DMS114 treated with DMSO at 0.1 percent for 48 hours (cell line): ENCODE results near the gene NBDY.

ENCODE experiments used
- DNase-seq: peaks from one replicate; lab custom pipeline; 2025; ENCODE audit not compliant: unreplicated experiment; lab: John Stamatoyannopoulos, UW

The NBDY gene

GRCh38 chrX:56784666-56785065, 55.6 kb downstream of the NBDY start:
- no peak for DNase-seq

DNA sequence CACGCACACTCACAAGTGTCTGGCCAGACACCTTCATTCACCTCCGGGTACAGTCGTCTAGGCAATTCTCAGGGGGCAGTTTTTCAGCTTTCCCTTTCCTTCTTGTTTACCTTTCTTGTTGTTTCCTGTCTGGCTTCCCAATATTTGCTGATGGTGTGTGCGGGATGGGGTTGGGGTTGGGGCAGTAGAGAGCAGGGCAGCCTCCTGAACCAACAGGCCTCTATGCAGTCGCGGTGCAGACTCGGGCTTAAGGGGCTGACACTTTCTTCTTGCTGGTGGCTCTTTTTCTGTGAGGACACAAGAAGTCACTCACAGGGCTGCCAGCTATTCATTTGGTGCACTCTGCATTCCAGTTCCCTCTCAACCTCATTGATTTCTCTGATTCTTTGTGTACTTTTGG, 56.4 kb downstream of the NBDY start:
- no peak for DNase-seq

- no peak for DNase-seq
Measured at GRCh38 chrX:56786889-56787733, 58.1 kb downstream of the NBDY start.

GRCh38 chrX:56787734-56788152, 58.7 kb downstream of the NBDY start:
- DNase-seq = no peak

DNA sequence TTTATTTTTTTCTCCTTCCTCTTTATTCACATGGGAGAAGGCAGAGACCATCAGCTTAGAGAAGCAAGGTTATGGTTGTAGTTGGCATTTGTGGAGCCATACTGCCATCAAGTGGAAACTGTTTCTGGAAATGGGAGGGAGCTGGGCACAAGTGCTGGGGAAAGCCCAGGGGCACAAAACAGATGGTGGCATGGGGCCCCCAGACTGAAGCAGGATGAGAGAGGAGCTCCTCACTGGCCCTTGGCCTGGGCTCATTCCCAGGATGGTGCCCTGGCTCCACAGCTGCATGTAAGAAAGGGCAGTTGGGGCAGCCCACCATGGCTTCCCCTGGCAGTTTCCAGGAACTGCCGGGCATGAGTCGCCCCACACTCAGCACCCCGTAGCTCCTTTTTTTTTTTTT, 59.2 kb downstream of the NBDY start:
- no peak for DNase-seq

DNA sequence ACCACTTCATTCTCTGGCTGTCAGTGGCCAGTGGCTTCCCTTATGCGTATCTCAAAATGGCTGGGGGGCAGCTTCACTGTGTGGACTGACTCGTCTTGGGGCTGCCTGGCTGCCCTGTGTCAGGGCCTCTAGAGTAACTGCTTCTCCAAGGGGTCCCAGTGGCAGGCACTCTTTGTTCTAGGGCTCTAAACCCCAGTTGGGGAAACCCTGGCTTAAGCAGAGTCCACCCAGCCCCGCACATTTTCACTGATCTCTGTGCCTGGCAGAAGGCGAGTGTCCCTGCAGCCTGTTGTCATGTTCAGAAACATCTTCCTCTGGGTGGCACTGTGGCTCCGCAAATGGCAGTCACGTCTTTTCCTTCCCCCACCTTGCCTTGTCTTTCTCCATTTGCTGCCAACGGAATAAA, 59.7 kb downstream of the NBDY start:
- DNase-seq = no peak

DNA sequence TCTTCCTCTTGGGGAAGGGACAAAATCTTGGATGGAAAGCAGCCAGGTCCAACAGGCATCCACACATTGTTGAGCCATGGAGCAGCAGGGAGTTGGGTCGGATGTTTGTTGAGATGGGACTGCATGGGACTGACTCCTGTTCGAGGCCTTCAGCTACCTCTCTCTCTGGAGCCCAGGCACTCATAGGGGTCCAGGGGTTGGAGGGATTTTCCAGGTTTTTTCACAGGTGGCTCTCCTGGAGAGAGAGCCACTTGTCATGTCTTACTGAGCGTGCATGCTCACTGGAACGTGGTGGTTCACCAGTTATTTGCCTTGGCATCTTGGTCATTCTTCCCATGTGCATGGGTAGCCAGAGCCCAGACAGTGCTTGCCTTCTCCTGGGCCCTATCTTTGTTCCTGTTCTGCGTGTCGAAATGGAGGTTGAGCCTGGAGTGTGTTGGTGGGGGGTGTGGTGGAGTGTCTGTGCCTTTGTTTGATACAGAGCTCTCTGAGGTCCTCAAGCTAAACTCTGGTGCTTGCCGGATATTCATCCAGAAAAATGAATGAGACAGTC, 60.6 kb downstream of the NBDY start:
- DNase-seq = no peak

GRCh38 chrX:56790778-56791177, 61.7 kb downstream of the NBDY start:
- no peak for DNase-seq

GRCh38 chrX:56791456-56791855, 62.4 kb downstream of the NBDY start:
- DNase-seq = no peak

- DNase-seq = no peak
Measured at GRCh38 chrX:56792270-56793111, 63.4 kb downstream of the NBDY start.

GRCh38 chrX:56793112-56793430, 64.0 kb downstream of the NBDY start:
- DNase-seq = no peak

- no peak for DNase-seq
Measured at GRCh38 chrX:56793521-56794320, 64.7 kb downstream of the NBDY start.

DNA sequence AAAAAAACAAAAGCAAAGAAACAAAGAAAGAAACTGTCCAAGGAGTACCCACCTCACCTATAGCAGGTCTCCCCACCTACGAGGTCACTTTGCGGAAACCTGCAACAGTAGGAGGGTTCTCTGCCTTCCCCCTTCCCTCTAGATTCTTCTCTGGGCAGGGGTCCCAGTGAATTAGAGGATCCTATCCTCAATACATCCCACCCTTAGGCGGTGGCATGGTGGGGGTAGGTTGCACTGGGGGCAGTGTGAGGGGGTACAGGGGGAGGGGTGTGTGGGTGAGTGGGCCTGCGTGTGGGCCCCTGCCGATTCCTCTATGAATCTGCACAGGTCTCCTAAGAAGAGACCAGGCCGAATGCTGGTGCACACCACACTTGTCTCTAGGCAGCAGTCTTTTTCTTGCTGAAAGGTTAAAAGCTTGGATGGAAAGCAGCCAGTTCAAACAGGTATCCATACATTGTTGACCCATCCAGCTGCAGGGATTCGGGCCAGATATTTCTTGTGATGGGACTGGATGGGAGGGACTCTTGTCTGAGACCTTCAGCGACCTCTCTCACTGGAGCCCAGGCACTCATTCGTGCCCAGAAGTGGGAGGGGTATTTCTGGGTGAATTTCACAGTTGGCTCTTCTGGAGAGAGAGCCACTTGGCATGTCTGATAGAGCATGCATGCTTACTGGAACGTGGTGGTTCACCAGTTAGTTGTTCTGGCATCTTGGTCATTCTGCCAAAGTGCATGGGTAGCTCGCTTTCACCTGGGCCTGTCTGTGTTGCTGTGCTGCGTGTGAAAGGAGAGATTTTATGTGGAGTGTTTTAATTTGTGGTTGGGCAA, 65.6 kb downstream of the NBDY start:
- no peak for DNase-seq

DNA sequence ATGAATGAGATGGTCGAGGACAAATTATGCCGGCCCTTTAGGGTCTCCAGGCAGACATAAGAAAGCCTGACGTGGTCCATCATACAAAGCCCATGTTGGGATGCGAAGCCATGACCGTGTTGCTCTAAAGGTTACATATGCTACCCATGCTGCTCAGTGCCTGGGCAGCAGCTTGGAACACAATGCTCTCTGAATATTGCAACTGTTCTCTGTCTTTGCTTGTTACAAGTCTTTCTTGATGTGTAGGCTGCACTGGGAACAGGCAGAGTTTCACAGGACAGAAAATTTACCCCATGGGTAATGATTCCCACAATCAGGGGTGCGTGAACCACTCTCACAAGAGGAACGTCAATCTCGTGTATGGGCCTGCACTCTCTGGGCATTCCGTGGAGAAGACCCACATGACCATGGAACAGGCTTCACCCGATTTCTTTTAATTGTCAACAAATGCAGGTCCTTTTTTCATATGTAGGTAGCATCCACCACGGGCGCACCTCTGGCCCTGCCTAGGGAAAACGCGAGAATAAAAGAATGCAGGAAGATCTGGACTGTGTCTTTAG, 66.3 kb downstream of the NBDY start:
- no peak for DNase-seq

GRCh38 chrX:56796641-56797395, 67.8 kb downstream of the NBDY start:
- no peak for DNase-seq

GRCh38 chrX:56797574-56798338, 68.7 kb downstream of the NBDY start:
- DNase-seq = no peak

DNA sequence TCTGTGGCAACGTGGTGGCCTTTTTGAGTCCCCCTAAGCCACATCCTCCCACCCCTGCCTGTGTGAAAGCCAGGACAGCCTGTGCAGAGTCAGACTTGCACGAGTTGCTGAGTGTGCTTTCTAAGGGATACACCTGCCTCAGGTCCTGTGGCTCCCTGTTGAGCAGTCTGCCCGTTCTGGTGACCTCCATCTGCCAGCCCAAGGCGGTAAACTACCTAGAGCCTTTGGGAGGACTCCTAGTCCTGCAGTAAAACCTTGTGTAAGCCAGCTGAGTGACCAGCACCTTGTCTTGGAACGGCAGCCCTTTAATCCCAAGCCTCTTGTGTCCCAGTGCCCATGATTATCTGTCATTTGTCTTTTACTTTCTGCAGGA, 69.3 kb downstream of the NBDY start:
- no peak for DNase-seq

DNA sequence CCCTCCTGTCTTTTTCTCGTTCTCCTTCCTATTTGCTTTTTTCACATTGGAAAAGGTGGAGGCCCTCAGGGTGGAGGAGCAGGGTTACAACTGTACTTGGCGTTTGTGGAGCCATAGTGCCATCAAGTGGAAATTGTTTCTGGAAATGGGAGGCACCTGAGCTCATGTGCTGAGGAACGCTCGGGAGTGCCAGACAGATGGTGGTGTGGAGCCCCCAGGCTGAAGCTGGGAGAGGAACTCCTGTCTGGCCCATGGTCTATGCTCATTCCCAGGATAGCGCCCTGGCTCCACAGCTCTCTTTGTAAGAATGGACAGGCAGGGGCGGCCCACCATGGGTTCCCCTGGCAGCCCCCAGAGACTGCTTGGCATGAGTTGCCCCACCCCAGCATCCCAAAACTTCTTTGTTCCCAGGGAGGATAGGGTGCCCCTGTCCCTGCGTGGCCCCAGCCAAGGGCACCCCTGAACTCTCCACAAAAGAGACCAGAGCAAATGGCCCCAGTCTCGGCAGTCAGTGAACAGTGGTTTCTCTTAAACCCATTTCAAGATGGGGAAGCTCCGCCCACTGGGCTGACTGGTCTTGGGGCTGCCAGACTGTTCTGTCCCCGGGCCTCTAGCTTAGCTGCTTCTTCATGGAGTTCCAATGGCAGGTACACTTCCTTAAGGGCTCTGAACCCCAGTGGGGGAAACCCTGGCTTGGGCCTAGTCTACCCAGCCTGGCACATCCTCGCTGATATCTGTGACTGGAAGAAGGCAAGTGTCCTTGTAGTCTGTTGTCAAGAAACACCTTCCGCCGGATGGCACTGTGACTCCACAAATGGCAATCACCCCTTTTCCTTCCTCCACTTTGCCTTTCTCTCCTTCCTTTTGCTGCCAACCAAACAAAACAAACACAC, 70.1 kb downstream of the NBDY start:
- DNase-seq = no peak
